GM18858 (cell line): ENCODE measurements around the gene SPINK1.
"Not testable (repeated sequence)": the region's sequence is repeated elsewhere in the genome, so short reads cannot be mapped to it uniquely, and the experiment has no call there.

Experiments used
- ATAC-seq: cut with Tn5 transposase; IDR thresholded peaks from one replicate; pipeline ENCODE4 v1.9.1; 2021; ENCODE audit not compliant: unreplicated experiment

Gene SPINK1

DNA sequence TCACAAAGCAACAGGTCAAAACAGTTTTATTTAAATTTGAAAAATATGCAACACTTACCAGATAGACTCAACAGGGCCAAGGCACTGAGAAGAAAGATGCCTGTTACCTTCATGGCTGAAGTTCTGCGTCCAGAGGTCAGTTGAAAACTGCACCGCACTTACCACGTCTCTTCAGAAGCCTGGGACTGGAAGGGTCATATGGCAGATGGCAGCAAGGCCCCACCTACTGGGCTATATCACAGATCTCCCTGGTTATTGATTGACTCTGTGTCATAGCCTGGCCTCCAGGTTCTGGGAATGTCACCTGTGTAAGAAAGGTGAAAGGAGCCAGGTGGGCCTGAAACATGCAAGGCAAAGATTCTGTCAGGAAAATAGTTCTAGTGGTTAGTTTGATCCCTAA is at the start of gene SPINK1:
Gene SPINK1 (minus strand): TSS at position 207 of the 400 bp plus-strand sequence. CDS start 94 bp downstream, at position 113.
- no peak for ATAC-seq

DNA sequence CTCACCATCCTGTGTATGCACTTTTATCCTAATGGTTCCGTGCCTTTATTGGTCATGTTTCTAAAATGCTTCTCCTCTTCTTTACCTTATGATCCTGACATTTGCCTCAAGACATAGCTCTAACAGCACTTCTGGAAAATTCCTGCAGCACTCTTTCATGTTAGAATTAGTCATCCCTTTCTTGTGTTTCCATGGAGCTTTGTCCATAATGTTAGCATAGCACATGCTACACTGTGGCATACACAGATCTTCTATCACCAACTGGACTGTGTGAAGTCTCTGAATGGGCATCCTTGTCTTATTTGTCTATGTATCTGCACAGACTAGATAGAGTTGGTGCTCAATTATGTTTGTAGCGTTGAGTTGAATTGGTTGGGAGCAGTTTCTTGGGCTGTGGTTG is 49.0 kb upstream of the SPINK1 start:
- no peak for ATAC-seq

- no peak for ATAC-seq
Measured at GRCh38 chr5:147879784-147880183, 48.3 kb upstream of the SPINK1 start.

DNA sequence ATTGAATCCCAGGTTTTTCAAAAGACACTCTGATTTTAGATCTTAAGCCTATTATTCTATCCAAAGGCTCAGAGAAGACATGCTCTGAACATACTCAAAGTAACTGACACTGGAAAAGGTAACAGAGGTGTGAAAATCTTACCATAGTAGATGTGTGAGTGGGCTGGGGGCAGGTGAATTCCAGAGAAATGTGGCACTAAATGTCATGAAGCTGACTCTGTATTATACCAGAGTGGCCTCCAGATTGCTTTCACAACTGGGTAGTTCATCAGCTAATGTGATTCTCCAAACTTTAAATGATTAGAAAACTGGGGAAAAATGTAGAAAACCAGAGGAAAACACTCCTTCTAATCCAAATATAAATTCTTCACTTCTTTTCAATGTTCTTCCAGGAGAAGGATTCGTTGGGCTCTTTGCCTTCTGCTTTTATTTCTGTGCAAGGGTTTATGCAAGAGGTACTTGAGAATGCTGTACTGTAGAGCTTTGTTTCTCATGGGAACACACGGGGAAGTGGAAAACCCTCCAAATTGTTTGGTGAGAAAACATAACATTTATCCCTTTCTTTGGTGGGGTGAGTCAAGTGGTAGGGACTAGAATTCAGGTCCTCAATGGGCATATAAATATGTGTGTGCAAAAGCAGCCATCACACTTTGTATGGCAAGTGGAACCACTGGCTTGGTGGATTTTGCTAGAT is 46.7 kb upstream of the SPINK1 start, which contains the start of gene SCGB3A2:
Gene SCGB3A2 (plus strand): TSS at position 646 of the 694 bp plus-strand sequence. CDS start 93 bp downstream, outside the sequence.
- no peak for ATAC-seq

GRCh38 chr5:147876626-147877025 is 45.2 kb upstream of the SPINK1 start:
- no peak for ATAC-seq

DNA sequence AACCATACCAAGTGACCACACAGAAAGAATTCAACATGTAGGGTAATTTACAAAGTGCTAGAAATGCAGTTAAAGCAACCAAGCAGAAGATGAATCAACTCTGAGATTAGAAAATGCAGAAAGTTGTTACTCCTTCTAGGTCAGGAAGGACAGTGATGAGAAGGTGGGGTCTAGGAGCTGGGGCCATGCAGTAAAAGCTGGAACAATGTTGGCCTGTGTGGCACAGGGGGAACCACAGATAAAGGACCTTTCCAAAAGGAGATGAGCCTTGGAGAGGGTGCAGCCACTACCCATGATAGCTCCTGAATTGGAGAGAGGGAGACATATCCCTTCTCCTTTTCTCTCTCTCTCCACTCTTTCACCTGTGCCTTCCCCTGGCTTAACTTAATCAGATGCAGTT is 44.7 kb upstream of the SPINK1 start:
- no peak for ATAC-seq

GRCh38 chr5:147874910-147875367 is 43.5 kb upstream of the SPINK1 start:
- no peak for ATAC-seq

DNA sequence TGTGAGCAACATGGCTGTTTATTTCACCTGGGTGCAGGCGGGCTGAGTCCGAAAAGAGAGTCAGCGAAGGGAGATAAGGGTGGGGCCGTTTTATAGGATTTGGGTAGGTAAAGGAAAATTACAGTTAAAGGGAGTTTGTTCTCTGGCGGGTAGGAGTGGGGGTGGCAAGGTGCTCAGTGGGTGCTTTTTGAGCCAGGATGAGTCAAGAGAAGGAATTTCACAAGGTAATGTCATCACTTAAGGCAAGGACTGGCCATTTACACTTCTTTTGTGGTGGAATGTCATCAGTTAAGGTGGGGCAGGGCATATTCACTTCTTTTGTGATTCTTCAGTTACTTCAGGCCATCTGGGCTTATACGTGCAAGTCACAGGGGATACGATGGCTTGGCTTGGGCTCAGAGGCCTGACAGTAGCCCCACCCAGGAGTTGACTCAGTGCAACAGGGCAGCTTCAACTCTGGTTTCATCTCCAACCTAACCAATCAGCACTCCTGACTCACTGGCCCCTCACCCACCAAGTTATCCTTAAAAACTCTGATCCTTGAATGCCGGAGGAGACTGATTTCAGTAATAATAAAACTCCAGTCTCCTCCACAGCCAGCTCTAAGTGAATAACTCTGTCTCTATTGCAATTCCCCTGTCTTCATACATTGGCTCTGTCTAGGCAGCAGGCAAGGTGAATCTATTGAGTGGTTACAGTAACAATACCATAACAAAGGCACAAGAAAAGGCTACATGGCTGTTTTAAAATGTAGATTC is 42.8 kb upstream of the SPINK1 start:
- not testable (repeated sequence) for ATAC-seq

DNA sequence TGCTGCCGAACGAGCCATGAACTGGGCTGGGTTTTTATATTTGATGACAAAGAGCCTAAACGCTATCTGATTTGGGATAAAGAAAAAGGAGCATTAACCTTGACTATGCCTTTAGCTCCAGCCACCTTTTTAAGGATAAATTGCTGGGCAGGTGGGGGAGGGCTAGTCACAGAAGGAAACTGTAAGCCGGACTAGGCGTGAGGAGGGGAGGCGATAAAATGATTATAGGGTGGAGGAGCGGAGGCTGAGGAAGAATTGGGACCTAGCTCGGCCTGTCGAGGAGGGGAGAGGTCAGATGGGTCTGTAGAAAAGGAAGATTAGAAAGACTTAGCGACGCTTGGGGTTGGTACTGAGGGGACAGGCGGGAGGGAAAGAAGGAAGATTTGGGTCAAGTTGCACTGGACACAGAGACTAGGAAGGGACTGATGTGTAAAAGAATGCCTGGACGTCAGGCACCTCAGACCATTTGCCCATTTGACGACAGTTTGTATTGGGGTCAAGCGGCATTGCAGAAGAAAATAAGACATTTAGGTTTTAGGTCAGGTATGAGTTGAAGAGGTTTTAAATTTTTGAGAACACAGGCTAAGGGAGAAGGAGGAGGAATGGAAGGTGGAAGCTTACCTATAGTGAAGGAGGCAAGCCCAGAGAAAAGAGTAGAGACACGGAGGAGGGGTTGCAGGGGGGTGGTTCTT is 41.4 kb upstream of the SPINK1 start:
- ATAC-seq = not testable (repeated sequence)

DNA sequence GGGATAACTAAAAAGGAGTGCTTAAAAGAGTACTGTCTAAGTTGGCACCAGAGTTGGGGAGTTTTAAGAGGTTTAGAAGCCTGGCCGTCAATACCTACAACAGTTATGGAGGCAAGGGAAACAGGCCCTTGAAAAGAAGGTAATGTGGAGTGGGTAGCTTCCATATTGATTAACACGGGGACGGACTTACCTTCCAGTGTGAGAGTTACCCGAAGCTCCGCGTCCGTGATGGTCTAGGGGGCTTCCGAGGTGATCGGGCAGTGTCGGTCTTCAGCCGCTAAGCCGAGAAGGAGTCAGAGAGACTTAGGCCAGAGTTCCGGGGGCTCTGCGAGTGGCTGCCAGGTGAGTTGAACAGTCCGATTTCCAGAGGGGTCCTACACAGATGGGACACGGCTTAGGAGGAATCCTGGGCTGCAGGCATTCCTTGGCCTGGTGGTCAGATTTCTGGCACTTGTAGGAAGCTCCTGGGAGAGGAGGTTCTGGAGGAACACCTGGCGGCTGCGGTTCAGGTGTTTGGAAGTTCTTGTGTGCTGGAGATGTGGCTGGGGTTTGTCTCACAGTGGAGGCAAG is 40.6 kb upstream of the SPINK1 start:
- not testable (repeated sequence) for ATAC-seq

- not testable (repeated sequence) for ATAC-seq
Measured at GRCh38 chr5:147869892-147870291, 38.4 kb upstream of the SPINK1 start.

GRCh38 chr5:147869112-147869511 is 37.6 kb upstream of the SPINK1 start:
- no peak for ATAC-seq

DNA sequence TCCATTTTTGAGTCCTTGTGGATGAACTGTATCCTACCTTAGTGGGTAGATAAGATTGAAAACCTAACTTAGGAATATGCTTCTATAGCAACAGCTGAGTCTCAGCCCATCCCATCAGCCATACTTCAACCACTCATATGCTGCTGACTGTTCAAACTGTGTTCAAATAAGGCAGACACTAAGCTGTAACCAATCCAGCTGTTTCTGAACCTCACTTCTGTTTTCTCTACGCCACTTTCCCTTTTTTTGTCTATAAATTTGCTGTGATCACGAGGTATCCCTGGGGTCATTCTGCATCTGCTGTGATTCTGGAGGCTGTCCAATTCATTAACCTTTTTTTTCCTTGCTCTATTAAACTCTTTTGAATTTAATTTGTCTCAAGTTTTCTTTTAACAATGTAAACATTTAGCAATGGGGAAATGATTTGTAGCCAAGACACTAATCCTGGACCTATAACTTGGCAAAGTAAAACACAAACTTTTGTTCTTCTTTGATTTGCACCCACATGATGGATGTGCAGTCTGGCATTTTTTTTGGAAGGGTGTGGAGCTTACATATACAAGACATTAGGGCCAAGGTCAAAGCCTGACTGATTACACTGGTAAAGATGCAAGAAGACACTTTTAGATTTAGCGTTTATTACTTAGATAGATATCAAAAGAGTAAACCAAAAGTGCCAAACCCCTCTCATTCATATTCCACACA is 32.1 kb upstream of the SPINK1 start:
- ATAC-seq = no peak

GRCh38 chr5:147860641-147861025 is 29.2 kb upstream of the SPINK1 start:
- no peak for ATAC-seq

- no peak for ATAC-seq
Measured at GRCh38 chr5:147859962-147860640, 28.6 kb upstream of the SPINK1 start.

GRCh38 chr5:147858565-147858964 is 27.1 kb upstream of the SPINK1 start:
- no peak for ATAC-seq

DNA sequence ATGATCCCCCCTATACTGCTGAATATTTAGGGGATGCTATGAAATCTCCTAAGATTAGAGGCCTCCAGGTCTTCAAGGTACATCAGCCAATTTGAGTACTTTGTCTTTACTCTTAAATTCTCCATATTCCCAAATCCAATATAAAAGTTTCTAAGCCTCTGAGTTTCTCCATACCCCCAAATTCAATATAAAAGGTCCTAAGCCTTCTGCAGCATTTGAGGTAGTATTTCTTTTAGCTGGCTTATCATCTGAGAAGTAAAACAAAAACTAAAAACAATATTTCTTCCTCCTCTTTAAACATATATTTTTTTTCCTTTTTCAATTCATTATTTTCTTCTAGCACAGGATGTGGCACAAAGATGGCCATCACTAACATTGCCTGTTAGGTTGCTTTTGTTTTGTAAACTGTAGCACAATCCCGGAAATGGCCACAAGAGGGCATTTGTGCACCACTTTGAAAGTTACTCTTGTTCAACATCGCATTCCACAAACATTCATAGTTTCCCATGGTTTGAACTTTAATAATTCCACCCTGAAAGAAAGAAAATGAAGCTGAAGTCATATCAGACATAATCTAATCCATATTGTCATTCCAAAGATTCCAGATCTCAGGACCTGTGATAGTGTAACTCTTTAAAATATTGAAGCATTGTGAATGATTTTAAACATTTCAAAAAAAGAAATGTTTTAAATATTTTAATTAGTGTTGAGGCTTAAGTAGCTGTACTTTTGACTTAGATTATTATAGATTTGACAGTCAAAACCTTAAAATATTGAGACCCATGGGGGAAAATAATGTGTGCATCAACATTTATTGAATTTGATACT is 26.0 kb upstream of the SPINK1 start:
- peak; percentile 92 for ATAC-seq

DNA sequence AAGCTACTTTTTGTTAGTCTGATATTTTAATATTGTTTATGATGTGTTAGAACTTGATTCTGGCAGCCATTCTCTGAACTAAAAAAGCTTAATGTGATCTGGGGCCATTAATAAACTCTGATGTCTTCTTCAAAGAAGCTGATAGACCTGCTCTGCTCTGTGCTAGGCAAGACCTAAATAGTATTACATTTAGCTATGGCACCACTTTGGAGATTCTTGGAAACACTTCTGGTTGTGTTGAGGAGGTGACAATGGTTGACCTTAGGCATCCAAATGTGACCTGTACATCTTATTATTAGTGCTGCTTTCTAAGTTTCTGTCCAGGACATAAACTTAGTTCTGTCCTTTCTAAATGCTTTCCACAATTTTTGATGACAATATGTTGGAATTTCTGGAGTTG is 25.3 kb upstream of the SPINK1 start:
- no peak for ATAC-seq

- ATAC-seq = no peak
Measured at GRCh38 chr5:147855774-147856069, 24.3 kb upstream of the SPINK1 start.
